ENCODE results near the gene ARMC2. TPM values are rescaled to one million over a fixed set of nuclear protein-coding genes. Genes with fewer than 3 reads are reported as not detected.

Gene ARMC2
- total RNA-seq, 1 donor from 2014 or later = 10.1 TPM

GRCh38 chr6:108945681-108946159 is 97.5 kb downstream of the ARMC2 start:
- Mint-ChIP-seq H3K9me3 (no peaks in the 10 kb centered on the region), H3K27ac (ENCODE audit: unreplicated experiment) (no peak overlapping the region), H3K4me1 (peaks cover 4% of the 10 kb centered on the region), H3K27me3 (ENCODE audit: low read depth) (peaks cover 3% of the 10 kb centered on the region), H3K36me3 (ENCODE audit: low read depth) (no peaks in the 10 kb centered on the region), H3K4me3 (no peak overlapping the region)
- TF ChIP-seq CTCF (conservative IDR thresholded peaks at IDR 0.05) = no peak
- DNase-seq (ENCODE audit: low read depth, low spot score) = no peak

- Mint-ChIP-seq H3K4me1 (peaks cover 4% of the 10 kb centered on the region), H3K4me3 (no peak overlapping the region)
- no peak for TF ChIP-seq CTCF (conservative IDR thresholded peaks at IDR 0.05)
These were observed 98.5 kb downstream of the ARMC2 start for GRCh38 chr6:108946695-108947094.

GRCh38 chr6:108947114-108947854 is 99.1 kb downstream of the ARMC2 start:
- Mint-ChIP-seq H3K4me1 (peaks cover 4% of the 10 kb centered on the region), H3K36me3 (ENCODE audit: low read depth) (no peaks in the 10 kb centered on the region), H3K27me3 (ENCODE audit: low read depth) (peaks cover 3% of the 10 kb centered on the region), H3K4me3 (no peak overlapping the region), H3K9me3 (no peaks in the 10 kb centered on the region), H3K27ac (ENCODE audit: unreplicated experiment) (no peak overlapping the region)
- TF ChIP-seq CTCF (conservative IDR thresholded peaks at IDR 0.05) = no peak
- no peak for DNase-seq (ENCODE audit: low read depth, low spot score)

More at GRCh38 chr6:108946695-108947094, 98.5 kb downstream of the ARMC2 start:
- H3K36me3 Mint-ChIP-seq (ENCODE audit: low read depth) = no peaks in the 10 kb centered on the region
- no peak for DNase-seq (ENCODE audit: low read depth, low spot score)
- no peak overlapping the region for H3K27ac Mint-ChIP-seq (ENCODE audit: unreplicated experiment)
- peaks cover 3% of the 10 kb centered on the region for H3K27me3 Mint-ChIP-seq (ENCODE audit: low read depth)
- H3K9me3 Mint-ChIP-seq = no peaks in the 10 kb centered on the region

- no peak overlapping the region for H3K27ac Mint-ChIP-seq (ENCODE audit: unreplicated experiment)
- peaks cover 3% of the 10 kb centered on the region for H3K27me3 Mint-ChIP-seq (ENCODE audit: low read depth)
- H3K4me3 Mint-ChIP-seq = no peak overlapping the region
- H3K36me3 Mint-ChIP-seq (ENCODE audit: low read depth) = no peaks in the 10 kb centered on the region
- H3K4me1 Mint-ChIP-seq = peaks cover 4% of the 10 kb centered on the region
- DNase-seq (ENCODE audit: low read depth, low spot score) = no peak
- no peaks in the 10 kb centered on the region for H3K9me3 Mint-ChIP-seq
- TF ChIP-seq CTCF (conservative IDR thresholded peaks at IDR 0.05) = no peak
These were observed 100.0 kb downstream of the ARMC2 start for GRCh38 chr6:108948181-108948661.

GRCh38 chr6:108951351-108951953 is 103.2 kb downstream of the ARMC2 start:
- no peak overlapping the region for H3K4me3 Mint-ChIP-seq

More at GRCh38 chr6:108951351-108951953, 103.2 kb downstream of the ARMC2 start:
- peaks cover 4% of the 10 kb centered on the region for H3K4me1 Mint-ChIP-seq
- no peak for TF ChIP-seq CTCF (conservative IDR thresholded peaks at IDR 0.05)
- H3K9me3 Mint-ChIP-seq = no peaks in the 10 kb centered on the region
- DNase-seq (ENCODE audit: low read depth, low spot score) = no peak
- no peaks in the 10 kb centered on the region for H3K27me3 Mint-ChIP-seq (ENCODE audit: low read depth)
- H3K36me3 Mint-ChIP-seq (ENCODE audit: low read depth) = no peaks in the 10 kb centered on the region
- H3K27ac Mint-ChIP-seq (ENCODE audit: unreplicated experiment) = no peak overlapping the region

Measured in neural crest cell (in vitro differentiated cells).